ENCODE results near the gene RAD51B.
"Not testable (repeated sequence)": the region's sequence is repeated elsewhere in the genome, so short reads cannot be mapped to it uniquely, and the experiment has no call there.

The RAD51B gene

GRCh38 chr14:68098834-68099233 is 279.3 kb downstream of the RAD51B start:
- Histone ChIP-seq H3K27me3 (no peaks in the 10 kb centered on the region), H3K4me1 (no peaks in the 10 kb centered on the region), H3K4me3 (ENCODE audit: low read depth, low read length) (no peak overlapping the region), H3K9me3 (peaks cover 7% of the 10 kb centered on the region; the same call in 1 of the 2 replicates), H3K36me3 (no peaks in the 10 kb centered on the region)
- DNase-seq = no peak
- no peak for TF ChIP-seq CTCF (IDR thresholded peaks at IDR 0.05; ENCODE audit: low read depth, low read length)

GRCh38 chr14:68099495-68100045 is 280.0 kb downstream of the RAD51B start:
- DNase-seq = no peak
- peaks cover 7% of the 10 kb centered on the region; the same call in 1 of the 2 replicates for H3K9me3 ChIP-seq
- no peaks in the 10 kb centered on the region for H3K36me3 ChIP-seq
- TF ChIP-seq CTCF (IDR thresholded peaks at IDR 0.05; ENCODE audit: low read depth, low read length) = no peak
- no peaks in the 10 kb centered on the region for H3K27me3 ChIP-seq
- no peaks in the 10 kb centered on the region for H3K4me1 ChIP-seq
- H3K4me3 ChIP-seq (ENCODE audit: low read depth, low read length) = no peak overlapping the region

DNA sequence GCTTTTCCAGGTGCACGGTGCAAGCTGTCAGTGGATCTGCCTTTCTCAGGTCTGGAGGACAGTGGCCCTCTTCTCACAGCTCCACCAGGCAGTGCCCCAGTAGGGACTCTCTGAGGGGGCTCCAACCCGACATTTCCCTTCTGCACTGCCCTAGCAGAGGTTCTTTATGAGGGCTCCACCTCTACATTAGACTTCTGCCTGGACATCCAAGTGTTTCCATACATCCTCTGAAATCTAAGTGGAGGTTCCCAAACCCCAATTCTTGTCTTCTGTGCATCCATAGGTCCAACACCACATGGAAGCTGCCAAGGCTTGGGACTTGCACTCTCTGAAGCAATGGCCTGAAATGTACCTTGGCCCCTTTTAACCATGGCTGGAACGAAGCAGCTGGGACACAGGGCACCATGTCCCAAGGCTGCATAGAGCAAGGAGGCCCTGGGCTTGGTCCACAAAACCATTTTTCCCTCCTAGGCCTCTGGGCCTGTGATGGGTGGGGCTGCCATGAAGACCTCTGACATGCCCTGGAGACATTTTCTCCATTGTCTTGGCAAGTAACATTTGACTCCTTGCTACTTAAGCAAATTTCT is 282.2 kb downstream of the RAD51B start:
- H3K4me1 ChIP-seq; H3K9me3 ChIP-seq; DNase-seq; H3K4me3 ChIP-seq (ENCODE audit: low read depth, low read length); H3K27me3 ChIP-seq; H3K36me3 ChIP-seq: not testable (repeated sequence)

GRCh38 chr14:68103853-68104252 is 284.3 kb downstream of the RAD51B start:
- H3K9me3 ChIP-seq = peaks cover 7% of the 10 kb centered on the region; the same call in 1 of the 2 replicates
- H3K27me3 ChIP-seq = no peaks in the 10 kb centered on the region
- H3K36me3 ChIP-seq = no peaks in the 10 kb centered on the region; the same call in 1 of the 2 replicates
- no peak for DNase-seq
- no peak overlapping the region for H3K4me3 ChIP-seq (ENCODE audit: low read depth, low read length)
- no peak for TF ChIP-seq CTCF (IDR thresholded peaks at IDR 0.05; ENCODE audit: low read depth, low read length)
- H3K4me1 ChIP-seq = no peaks in the 10 kb centered on the region

DNA sequence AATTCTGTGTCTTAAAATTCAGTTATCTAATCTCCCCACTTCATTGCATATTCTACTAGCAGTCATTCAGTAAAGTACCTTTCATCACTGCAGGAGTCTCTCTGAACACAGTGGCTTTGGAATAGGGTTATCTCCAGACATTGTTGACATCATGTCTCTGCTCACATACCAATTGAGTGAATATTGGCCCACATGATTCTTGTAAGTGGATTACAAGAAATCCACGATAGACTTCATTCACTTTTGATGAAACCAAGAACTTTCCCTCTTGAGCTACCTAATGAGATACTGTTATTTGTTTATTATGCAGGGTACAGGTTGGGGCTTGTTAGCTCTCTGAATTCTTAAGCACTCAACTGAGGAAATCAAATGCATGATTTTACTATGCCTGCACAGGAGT is 284.9 kb downstream of the RAD51B start:
- DNase-seq = no peak
- Histone ChIP-seq H3K36me3 (no peaks in the 10 kb centered on the region; the same call in 1 of the 2 replicates), H3K4me1 (no peaks in the 10 kb centered on the region), H3K9me3 (peaks cover 7% of the 10 kb centered on the region; the same call in 1 of the 2 replicates), H3K4me3 (ENCODE audit: low read depth, low read length) (no peak overlapping the region), H3K27me3 (no peaks in the 10 kb centered on the region)
- no peak for TF ChIP-seq CTCF (IDR thresholded peaks at IDR 0.05; ENCODE audit: low read depth, low read length)

- H3K27me3 ChIP-seq = no peaks in the 10 kb centered on the region
- no peak overlapping the region for H3K4me3 ChIP-seq (ENCODE audit: low read depth, low read length)
- no peaks in the 10 kb centered on the region; the same call in 1 of the 2 replicates for H3K36me3 ChIP-seq
- no peaks in the 10 kb centered on the region for H3K4me1 ChIP-seq
- DNase-seq = no peak
- TF ChIP-seq CTCF (IDR thresholded peaks at IDR 0.05; ENCODE audit: low read depth, low read length) = no peak
- peaks cover 7% of the 10 kb centered on the region; the same call in 1 of the 2 replicates for H3K9me3 ChIP-seq
Observed at GRCh38 chr14:68105816-68106215, 286.2 kb downstream of the RAD51B start.

All from BE2C (cell line).